Fibroblast of pulmonary artery (primary cell): Measurements from ENCODE around the gene SCAF4.

Experiments
- DNase-seq: peaks from one replicate; pipeline ENCODE4 v3.0.0-alpha.2; 2010; ENCODE audit warnings: low read depth
- H3K4me3 ChIP-seq: replicated peaks from 2 replicates; pipeline ENCODE4 v1.5.1; 2011; ENCODE audit warnings: low read depth, mild to moderate bottlenecking, control low read depth, low read length, moderate library complexity
- CTCF ChIP-seq: IDR thresholded peaks from 2 replicates; pipeline ENCODE4 v1.5.1; 2011; ENCODE audit warnings: mild to moderate bottlenecking, control low read depth, low read length, inconsistent platforms; ENCODE audit errors: missing control alignments

SCAF4 gene

GRCh38 chr21:31707499-31707898 is 24.4 kb downstream of the SCAF4 start:
- no peak for TF ChIP-seq CTCF
- no peak for DNase-seq
- H3K4me3 ChIP-seq, result no peak overlapping the region

- TF ChIP-seq CTCF, result no peak
- no peak overlapping the region for H3K4me3 ChIP-seq
- DNase-seq, result no peak
Measured at GRCh38 chr21:31706562-31706961, 25.4 kb downstream of the SCAF4 start.

GRCh38 chr21:31700040-31700439 is 31.9 kb downstream of the SCAF4 start:
- DNase-seq, result no peak
- no peak for TF ChIP-seq CTCF
- no peak overlapping the region for H3K4me3 ChIP-seq

GRCh38 chr21:31698461-31698860 is 33.5 kb downstream of the SCAF4 start:
- DNase-seq, result no peak
- no peak overlapping the region for H3K4me3 ChIP-seq
- no peak for TF ChIP-seq CTCF

- TF ChIP-seq CTCF, result no peak
- no peak for DNase-seq
Measured at GRCh38 chr21:31696424-31696823, 35.5 kb downstream of the SCAF4 start.

GRCh38 chr21:31693222-31693621 is 38.7 kb downstream of the SCAF4 start:
- H3K4me3 ChIP-seq, result no peak overlapping the region
- TF ChIP-seq CTCF, result no peak
- DNase-seq, result no peak

More at GRCh38 chr21:31696424-31696823, 35.5 kb downstream of the SCAF4 start:
- H3K4me3 ChIP-seq, result no peak overlapping the region

GRCh38 chr21:31688603-31689368 is 43.1 kb downstream of the SCAF4 start:
- DNase-seq, result no peak
- TF ChIP-seq CTCF, result no peak
- H3K4me3 ChIP-seq, result no peak overlapping the region
